ENCODE measurements around the gene DACH1.

DNA sequence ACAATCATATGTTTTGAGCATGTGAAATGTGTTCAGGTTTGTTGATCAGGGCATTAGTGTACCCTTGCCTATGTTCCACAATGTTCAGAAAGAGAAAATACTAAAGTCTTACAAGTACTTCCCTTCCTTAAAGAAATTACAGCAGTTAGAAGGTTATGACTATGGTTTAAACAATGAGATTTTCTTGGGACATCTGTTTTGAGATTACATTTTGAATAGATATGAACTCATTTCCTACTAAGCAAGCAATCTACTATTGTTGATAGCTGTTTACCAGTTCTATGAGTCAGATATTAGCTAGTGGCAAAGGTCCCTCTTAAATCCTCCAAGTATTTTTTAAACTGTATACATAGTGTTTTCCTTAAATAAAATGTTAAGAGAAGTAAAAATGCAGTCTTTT is 241.3 kb downstream of the DACH1 start:
- TF ChIP-seq CTCF (conservative IDR thresholded peaks at IDR 0.05; ENCODE audit: low read length) (no peak), EZH2phosphoT487 (IDR thresholded peaks at IDR 0.05; ENCODE audit: borderline replicate concordance, low read depth, low read length) (no peak)

All from OCI-LY7 (cell line).